ENCODE measurements around the gene SNAPC2.

DNA sequence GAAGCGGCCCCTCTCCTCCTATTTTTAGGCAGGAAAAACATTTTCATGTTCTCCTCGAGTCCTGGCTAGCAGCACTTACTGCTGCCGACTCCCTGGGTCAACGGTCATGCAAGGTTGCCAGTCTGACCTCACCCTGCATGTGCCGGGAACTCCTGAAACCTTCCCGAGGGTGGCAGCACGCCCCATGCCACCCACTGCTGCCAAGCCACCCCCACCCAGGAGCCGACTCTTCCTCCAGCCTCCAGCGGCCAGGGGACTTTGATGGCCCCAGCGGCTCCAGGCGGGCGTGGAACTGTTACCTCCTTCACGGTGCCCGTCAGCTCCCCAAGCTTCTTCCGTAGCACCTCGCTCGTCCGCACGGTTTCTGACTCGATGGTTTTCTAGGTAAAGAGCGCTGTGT, 14.6 kb downstream of the SNAPC2 start:
- TF ChIP-seq, protein P1, sequence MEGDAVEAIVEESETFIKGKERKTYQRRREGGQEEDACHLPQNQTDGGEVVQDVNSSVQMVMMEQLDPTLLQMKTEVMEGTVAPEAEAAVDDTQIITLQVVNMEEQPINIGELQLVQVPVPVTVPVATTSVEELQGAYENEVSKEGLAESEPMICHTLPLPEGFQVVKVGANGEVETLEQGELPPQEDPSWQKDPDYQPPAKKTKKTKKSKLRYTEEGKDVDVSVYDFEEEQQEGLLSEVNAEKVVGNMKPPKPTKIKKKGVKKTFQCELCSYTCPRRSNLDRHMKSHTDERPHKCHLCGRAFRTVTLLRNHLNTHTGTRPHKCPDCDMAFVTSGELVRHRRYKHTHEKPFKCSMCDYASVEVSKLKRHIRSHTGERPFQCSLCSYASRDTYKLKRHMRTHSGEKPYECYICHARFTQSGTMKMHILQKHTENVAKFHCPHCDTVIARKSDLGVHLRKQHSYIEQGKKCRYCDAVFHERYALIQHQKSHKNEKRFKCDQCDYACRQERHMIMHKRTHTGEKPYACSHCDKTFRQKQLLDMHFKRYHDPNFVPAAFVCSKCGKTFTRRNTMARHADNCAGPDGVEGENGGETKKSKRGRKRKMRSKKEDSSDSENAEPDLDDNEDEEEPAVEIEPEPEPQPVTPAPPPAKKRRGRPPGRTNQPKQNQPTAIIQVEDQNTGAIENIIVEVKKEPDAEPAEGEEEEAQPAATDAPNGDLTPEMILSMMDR (optimal IDR thresholded peaks at IDR 0.05 in 1 of 3, IDR thresholded peaks at IDR 0.05 in 1 of 3, conservative IDR thresholded peaks at IDR 0.05 in 1 of 3; ENCODE audit: extremely low read depth in 1 of 3, insufficient read depth in 2 of 3, low read length in 3 of 3), result no peak
- no peak for TF ChIP-seq EZH2 (IDR thresholded peaks at IDR 0.05; ENCODE audit: low read length)

All from keratinocyte (primary cell).